Measurements from ENCODE around the gene C19orf85.

GRCh38 chr19:55473225-55474012 lies 8.9 kb upstream of the C19orf85 start:
- no peak for TF ChIP-seq POLR2A (IDR thresholded peaks at IDR 0.05)
- no peak for TF ChIP-seq CTCF (IDR thresholded peaks at IDR 0.05)
- no peak for TF ChIP-seq EP300 (IDR thresholded peaks at IDR 0.05)
